Stimulated activated CD8-positive, alpha-beta memory T cell treated with anti-CD3 and anti-CD28 coated beads, Interleukin-12 subunit alpha, Interleukin-12 subunit beta, amount 100 ng/mL, for 24 hours (primary cell): ENCODE measurements around the gene SDC3.

Experiments
- DNase-seq: peaks from one replicate; pipeline ENCODE4 v3.0.0-alpha.2; 2020; ENCODE audit errors: extremely low read depth

Gene SDC3

GRCh38 chr1:30850607-30851006 is 58.0 kb downstream of the SDC3 start:
- no peak for DNase-seq

- DNase-seq: no peak
Observed at GRCh38 chr1:30848130-30848529, 60.4 kb downstream of the SDC3 start.

- no peak for DNase-seq
Observed at GRCh38 chr1:30847358-30847972, 61.1 kb downstream of the SDC3 start.

GRCh38 chr1:30846587-30846986 is 62.0 kb downstream of the SDC3 start:
- no peak for DNase-seq

- no peak for DNase-seq
Observed at GRCh38 chr1:30845904-30846290, 62.7 kb downstream of the SDC3 start.

- no peak for DNase-seq
Observed at GRCh38 chr1:30845237-30845903, 63.2 kb downstream of the SDC3 start.

- no peak for DNase-seq
Observed at GRCh38 chr1:30844631-30845030, 63.9 kb downstream of the SDC3 start.

DNA sequence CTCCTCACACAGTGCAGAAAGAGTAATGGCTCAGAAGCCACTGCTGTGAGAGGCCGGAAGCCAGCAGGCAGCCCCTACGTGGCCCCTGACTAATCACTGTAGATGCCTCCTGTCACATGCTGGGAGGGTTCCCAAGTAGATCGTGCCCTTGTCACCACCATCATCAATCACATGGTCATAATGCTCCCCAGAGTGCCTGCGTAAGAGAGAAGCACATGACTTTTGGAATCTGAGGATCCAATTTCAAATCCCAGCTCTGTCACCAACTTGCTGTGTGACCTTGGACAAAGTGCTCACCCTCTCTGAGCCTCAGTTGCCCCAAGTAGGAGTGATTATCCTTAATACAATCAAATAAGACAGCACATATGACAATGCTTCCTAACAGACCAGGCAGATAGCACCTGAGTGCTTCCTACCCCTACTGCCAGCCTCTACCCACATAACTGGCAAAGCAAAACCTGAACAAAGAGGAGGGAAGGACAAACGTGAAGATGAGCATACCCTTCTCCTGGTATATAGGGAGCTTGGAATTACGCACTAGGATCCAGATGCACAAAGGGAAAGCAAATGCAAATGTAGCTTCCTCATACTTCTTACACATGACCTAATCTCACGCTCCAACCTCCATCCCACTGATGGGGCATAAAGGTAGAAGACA is 65.7 kb downstream of the SDC3 start:
- DNase-seq: no peak

DNA sequence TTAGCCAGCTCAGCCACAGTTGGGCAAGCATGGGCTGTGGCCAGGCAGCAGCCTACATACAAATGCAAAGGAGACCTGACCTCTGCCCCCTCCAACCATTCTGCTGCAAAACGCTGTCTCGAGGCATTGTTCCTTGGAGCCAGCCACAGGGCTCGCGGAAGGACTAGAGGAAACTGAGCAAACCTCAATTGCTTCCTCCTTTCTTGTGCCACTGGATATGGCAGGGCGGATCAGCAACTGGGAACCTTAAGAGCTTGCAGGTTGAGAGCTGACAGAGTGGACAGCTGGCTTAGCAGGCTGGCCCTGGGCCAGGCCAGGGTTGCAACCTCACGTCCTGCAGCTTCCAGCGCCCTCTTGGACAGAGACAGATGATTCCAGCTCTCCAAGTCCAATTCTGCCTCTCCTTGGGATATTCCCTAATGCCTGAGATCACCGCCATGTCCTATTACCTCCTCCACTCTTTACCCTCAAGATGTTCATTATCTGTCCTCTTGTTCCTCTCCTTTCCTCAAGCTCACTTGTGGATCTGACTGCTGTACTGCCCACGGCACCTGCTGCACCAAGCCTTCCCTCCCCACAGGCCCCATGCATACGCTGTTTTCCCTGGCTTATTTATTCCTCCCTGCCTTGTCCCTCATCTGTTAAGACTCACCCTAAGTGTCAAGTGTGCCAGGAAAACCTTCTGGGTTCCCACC is 67.5 kb downstream of the SDC3 start:
- DNase-seq: no peak

DNA sequence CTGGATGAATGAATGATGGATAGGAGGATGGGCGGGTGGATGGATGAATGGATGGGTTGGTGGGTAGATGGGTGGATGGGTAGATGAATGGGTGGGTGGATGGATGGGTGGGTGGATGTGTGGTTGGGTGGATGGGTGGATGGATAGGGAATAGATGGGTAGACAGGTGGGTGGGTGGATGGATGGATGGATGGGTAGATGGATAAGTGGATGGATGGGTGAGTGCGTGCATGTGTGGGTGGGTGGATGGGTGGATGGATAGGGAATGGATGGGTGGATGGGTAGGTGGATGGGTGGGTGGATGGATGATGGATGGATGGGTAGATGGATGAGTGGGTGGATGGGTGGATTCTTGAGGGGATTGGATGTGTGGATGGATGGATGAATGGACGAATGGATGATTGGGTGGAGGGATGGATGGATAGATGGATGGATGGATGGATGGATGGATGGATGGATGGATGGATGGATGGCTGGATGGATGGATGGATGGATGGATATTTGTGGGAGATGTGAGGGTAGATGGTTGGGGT is 68.7 kb downstream of the SDC3 start:
- DNase-seq: no peak

DNA sequence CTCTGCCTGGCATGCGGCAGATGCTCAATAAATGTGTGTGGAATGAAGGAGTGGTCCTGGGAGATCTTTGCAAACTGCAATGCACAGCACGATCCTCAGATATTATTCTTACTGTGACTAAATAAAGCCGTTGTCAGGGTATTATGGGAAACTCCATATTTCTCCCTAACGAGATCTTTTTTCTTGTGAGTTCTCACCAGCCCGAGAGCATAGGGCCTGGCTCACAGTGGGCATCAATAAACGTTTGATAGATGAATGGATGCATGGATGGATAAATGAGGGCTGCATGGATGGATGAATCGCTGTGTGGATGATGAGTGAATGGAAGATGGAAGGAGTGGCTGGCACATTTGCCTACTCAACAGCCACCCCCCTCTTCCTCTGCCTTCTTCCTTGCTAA is 69.6 kb downstream of the SDC3 start:
- DNase-seq: no peak

DNA sequence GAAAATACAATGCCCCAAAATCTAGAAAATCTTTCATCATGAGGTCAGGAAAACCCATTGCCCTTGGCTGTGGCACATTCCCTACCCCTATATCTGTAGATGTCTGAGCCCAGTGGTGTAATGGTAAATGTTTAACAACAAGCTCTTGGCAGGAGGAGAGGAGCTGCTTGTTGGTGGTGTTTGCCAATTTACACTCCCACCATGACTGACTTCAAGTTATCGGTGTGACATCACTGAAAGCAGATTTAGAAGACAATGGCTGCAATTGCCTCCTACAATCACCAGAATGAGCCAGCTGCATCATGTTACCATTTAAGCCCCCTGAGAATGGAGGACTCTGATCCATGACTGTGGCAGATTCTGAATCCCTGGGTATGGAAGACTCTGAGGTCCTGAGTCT is 70.9 kb downstream of the SDC3 start:
- no peak for DNase-seq

DNA sequence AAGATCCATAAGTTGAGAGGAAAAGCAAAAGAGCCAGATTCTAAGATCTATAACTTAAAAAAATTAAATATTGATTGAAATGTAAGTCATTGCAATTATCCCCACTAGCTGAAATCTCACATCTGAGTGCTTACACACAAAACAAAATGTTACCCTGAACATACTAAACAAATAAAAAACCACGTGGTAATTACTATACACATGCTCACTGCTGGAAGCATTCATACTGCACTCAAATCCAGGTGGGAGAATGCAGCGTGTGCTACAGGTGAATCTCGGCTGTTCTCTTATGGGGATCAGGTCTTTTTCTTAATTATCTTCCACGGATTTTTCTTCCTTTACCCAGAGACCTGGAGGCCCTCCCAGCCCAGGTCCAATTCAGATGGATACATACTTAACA is 74.3 kb downstream of the SDC3 start:
- no peak for DNase-seq

- no peak for DNase-seq
Observed at GRCh38 chr1:30830537-30830936, 78.0 kb downstream of the SDC3 start.

DNA sequence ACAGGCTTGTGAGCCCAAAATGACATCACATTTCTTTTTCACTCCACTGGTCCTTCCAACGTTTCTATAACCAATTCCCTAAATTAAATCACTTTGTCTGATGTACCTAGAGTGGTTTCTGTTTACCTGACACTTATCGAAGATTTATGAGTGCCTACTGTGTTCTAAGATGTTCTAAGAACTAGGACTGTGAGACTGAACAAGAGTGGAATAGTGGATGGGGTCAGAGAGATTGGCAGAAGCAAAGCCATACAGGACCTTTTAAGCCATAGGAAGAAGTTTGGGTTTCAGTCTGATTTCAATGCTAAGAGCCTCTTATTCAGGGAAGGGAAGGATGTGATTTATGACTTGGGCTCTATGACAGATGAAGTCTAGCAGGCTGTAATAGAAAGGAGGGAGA is 78.7 kb downstream of the SDC3 start:
- DNase-seq: no peak

- no peak for DNase-seq
Observed at GRCh38 chr1:30824736-30825429, 83.7 kb downstream of the SDC3 start.

GRCh38 chr1:30823969-30824735 is 84.4 kb downstream of the SDC3 start:
- peak; percentile 30 for DNase-seq

DNA sequence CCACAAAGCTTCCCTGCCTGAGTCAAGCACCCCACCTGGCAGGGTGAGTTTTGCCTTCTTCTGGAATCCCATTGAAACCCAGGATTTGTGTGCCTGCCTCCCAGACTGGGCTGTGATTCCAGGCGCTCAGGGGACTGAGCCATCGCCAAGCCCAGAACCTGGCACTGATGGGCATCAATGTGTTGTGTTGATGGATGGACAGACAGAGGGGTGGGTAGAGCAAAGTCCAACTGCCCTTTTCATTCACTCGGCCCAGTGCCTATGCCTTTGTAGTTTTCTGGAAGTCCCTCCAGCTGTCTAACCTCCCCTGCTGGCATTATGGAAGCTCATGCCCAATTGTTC is 85.0 kb downstream of the SDC3 start:
- no peak for DNase-seq

DNA sequence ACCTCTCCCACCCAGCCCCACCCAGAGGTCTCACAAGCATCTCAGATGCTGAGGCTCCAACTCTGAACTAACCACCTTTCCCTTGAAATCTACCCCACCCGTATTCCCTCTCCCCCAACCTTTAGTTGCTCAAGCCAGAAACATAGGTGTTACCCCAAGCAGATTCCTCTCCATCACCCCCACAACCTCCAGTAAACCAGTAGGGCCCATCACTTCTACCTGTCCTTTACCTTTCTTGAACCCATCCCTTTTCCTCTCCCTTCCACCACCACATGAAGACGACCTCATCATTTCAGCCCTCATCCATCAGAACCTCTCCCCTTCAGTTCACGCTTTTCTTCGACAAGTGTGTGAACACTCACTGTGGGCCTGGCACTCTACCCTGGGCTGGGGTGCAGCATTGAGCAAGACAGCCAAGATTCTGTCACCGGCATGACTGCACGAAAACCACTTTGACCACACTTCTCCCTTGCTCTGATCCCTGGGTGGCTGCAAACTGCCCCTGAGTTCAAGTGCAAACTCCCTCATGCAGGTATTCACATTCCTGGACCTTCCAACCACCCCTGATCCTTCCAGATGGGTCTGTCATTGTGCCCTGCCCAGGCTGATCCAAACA is 85.5 kb downstream of the SDC3 start:
- DNase-seq: no peak

DNA sequence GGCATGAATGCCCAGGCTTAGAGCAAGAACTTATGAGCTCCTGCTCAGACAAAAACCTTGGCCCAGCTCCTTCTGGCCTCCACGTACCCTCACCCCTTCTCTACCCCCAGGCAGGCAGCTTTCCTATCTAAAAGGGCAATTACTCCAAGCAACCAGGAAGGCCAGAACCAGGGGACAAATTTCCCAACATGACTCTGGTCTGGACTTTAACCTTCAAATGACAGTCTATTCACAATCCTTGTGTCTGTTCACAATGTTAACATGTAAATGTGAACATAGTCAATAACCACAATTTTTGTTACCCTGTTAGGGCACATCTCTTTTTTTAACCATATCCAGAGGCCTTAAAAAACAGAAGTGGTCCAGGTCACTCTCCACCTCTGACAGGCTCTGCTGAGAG is 86.6 kb downstream of the SDC3 start:
- DNase-seq: no peak

DNA sequence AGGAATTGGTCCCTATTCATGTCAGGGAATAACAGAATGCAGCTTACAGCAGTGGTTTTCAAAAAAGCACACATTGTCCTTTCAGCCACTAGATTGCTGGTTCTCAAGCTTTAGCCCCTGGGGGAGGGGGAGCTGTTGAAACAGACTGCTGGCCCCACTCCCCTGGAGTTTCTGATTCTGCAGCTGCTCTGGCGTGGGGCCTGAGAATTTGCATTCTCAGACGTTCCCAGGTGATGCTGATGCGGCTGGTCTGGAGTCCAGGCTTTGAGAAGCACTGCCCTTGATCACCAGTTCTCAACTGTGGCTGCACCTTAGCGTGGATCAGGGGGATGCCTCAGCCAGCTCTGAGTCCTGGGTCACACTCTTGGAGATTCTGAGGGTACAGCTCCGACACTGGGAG is 88.3 kb downstream of the SDC3 start:
- no peak for DNase-seq
